SU-DHL-6 (cell line): ENCODE data around the gene DPP6.

ENCODE experiments used
- CTCF ChIP-seq: fragments of 200-600 bp; sonication (generic); IDR thresholded peaks from one replicate; pipeline ENCODE4 v1.5.1; 2017; ENCODE audit warnings: antibody characterized with exemption, mild to moderate bottlenecking, low read length, moderate library complexity; ENCODE audit not compliant: insufficient read depth, poor library complexity, severe bottlenecking
- EZH2phosphoT487 ChIP-seq: fragments of 200-600 bp; sonication (generic), shearing (Covaris generic); conservative IDR thresholded peaks from 2 replicates; pipeline ENCODE4 v1.6.1; 2018; ENCODE audit warnings: mild to moderate bottlenecking, antibody characterized with exemption, low read length, moderate library complexity, mixed read lengths

- TF ChIP-seq CTCF (no peak), EZH2phosphoT487 (no peak)
Observed at GRCh38 chr7:154394804-154395203, 342.6 kb downstream of the DPP6 start.
